ENCODE data around the gene ARMC7.
"Not testable (repeated sequence)": the region's sequence is repeated elsewhere in the genome, so short reads cannot be mapped to it uniquely, and the experiment has no call there.

ARMC7 gene

GRCh38 chr17:75155191-75155601 is 45.4 kb downstream of the ARMC7 start:
- DNase-seq = no peak

- DNase-seq = not testable (repeated sequence)
Measured at GRCh38 chr17:75158480-75158879, 48.7 kb downstream of the ARMC7 start.

GRCh38 chr17:75159196-75160031 is 49.6 kb downstream of the ARMC7 start:
- DNase-seq = no peak

GRCh38 chr17:75160211-75160610 is 50.4 kb downstream of the ARMC7 start:
- DNase-seq = no peak

GRCh38 chr17:75163074-75163473 is 53.3 kb downstream of the ARMC7 start:
- DNase-seq = no peak

- not testable (repeated sequence) for DNase-seq
Measured at GRCh38 chr17:75164606-75165005, 54.8 kb downstream of the ARMC7 start.

GRCh38 chr17:75168998-75169397 is 59.2 kb downstream of the ARMC7 start:
- no peak for DNase-seq

GRCh38 chr17:75173526-75173925 is 63.8 kb downstream of the ARMC7 start:
- DNase-seq = no peak

GRCh38 chr17:75174996-75175395 is 65.2 kb downstream of the ARMC7 start:
- DNase-seq = no peak

GRCh38 chr17:75176625-75177024 is 66.9 kb downstream of the ARMC7 start:
- no peak for DNase-seq

GRCh38 chr17:75178453-75178852 is 68.7 kb downstream of the ARMC7 start:
- no peak for DNase-seq
